ENCODE data around the gene MYO16. TPM values are rescaled to one million over a fixed set of nuclear protein-coding genes. Genes with fewer than 3 reads are reported as not detected.

Gene MYO16
- total RNA-seq, 2 experiments from 2014 or later, result not detected

DNA sequence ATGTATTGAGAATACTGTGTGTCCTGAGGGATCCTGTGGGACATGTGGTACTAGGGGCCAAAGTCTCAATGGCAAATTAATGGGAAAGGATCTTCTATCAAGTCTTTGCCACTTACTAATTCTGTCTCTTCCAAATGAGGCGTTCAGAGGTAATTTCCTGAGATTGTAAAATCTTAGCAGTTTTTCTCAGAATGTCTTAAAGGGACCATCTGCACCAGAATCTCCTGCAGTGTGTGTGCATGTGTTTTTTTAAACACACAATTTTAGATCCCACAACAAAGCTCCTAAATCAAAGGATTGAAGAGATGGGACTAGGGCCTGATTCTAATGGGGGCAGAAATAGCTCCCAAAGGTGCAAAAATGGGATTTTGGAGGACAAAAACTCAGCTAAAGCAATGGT, 78.2 kb downstream of the MYO16 start:
- no peaks in the 10 kb centered on the region for H3K36me3 Mint-ChIP-seq (ENCODE audit: low read depth)
- H3K27ac Mint-ChIP-seq, result no peak overlapping the region

DNA sequence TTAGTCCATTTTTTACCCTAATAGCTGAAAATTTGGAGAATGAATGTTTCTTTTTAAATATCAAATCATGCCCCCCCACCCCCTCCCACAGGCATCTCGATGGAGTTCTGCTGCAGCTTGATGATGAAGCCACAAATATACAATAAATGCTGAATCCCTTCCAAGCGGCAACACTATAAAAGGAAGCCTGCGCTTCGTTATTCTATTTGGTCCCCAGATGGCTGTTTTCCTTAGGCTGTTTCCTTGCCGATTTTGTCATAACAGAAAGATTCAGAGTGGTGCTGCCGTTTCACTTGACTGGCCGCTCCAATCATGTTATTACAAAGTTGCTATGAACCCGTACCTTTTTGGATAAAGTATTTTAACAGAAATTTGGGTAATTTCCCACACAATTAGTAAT, 79.5 kb downstream of the MYO16 start:
- Mint-ChIP-seq H3K27ac (no peak overlapping the region), H3K4me1 (ENCODE audit: low read depth) (no peaks in the 10 kb centered on the region), H3K36me3 (ENCODE audit: low read depth) (no peaks in the 10 kb centered on the region), H3K27me3 (ENCODE audit: low read depth) (no peaks in the 10 kb centered on the region), H3K9me3 (no peaks in the 10 kb centered on the region), H3K4me3 (no peak overlapping the region)
- DNase-seq, result no peak
- CTCF ChIA-PET, result no interaction called here
- intact Hi-C loops (cut with micrococcal nuclease), result no loop called here

More for the DNA sequence above, 78.2 kb downstream of the MYO16 start:
- Mint-ChIP-seq H3K9me3 (peaks cover 2% of the 10 kb centered on the region), H3K27me3 (ENCODE audit: low read depth) (no peaks in the 10 kb centered on the region), H3K4me1 (ENCODE audit: low read depth) (no peaks in the 10 kb centered on the region), H3K4me3 (no peak overlapping the region)
- CTCF ChIA-PET, result interaction anchor here (0.7 kb wide), 1 partner anchor 164 kb away, joined by 4 read pairs; no protein-coding TSS in a partner anchor
- intact Hi-C loops (cut with micrococcal nuclease), result no loop called here
- no peak for DNase-seq

DNA sequence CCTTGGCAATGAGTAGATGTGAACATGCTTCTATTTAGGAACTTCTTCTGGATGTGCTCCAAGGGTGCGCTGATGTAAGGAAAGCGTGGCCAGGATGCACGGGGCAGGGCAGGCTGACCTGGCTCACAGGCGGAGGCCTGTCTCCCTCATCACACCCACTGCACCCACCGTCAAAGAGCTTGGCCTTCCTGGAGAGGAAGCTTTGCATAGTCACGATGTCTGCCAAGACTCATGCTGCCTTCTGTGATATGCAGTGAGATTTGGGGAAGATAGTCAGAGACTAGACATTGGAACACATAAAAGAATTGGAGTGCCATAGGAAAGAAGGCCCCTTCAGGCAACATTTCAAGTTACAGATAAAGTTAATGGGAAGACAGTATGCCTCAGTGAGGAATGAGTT, 82.0 kb downstream of the MYO16 start:
- H3K9me3 Mint-ChIP-seq, result no peaks in the 10 kb centered on the region
- H3K27me3 Mint-ChIP-seq (ENCODE audit: low read depth), result peaks cover 3% of the 10 kb centered on the region
- DNase-seq, result no peak
- no peaks in the 10 kb centered on the region for H3K4me1 Mint-ChIP-seq (ENCODE audit: low read depth)
- no peak overlapping the region for H3K27ac Mint-ChIP-seq
- H3K4me3 Mint-ChIP-seq, result no peak overlapping the region
- no peaks in the 10 kb centered on the region for H3K36me3 Mint-ChIP-seq (ENCODE audit: low read depth)
- intact Hi-C loops (cut with micrococcal nuclease), result no loop called here
- CTCF ChIA-PET, result no interaction called here

DNA sequence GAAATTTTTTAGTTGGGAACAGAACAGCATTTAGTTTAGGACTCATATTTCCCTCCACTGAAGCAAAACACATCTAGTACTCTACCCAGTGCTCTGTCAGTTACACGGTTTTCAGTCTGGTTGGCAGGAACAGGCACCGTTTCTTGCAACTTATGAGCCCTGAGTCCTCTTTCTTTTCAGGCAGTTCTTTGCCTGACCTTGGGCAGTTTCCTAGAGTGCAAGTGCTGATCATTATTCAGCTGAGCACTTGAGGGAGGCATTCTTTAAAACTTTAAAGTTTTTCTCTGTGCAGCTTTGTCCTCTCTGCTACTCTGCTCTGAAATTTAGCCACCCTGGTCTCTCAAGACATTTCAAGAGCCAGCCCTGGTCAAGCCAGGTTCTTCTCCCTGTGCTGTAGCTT, 96.1 kb downstream of the MYO16 start:
- no peak overlapping the region for H3K27ac Mint-ChIP-seq
- H3K27me3 Mint-ChIP-seq (ENCODE audit: low read depth), result peaks cover 3% of the 10 kb centered on the region
- CTCF ChIA-PET, result interaction anchor here (0.6 kb wide), 1 partner anchor 395 kb away, joined by 7 read pairs; no protein-coding TSS in a partner anchor
- H3K4me1 Mint-ChIP-seq (ENCODE audit: low read depth), result no peaks in the 10 kb centered on the region
- H3K4me3 Mint-ChIP-seq, result no peak overlapping the region
- intact Hi-C loops (cut with micrococcal nuclease), result no loop called here
- DNase-seq, result no peak
- H3K36me3 Mint-ChIP-seq (ENCODE audit: low read depth), result no peaks in the 10 kb centered on the region
- H3K9me3 Mint-ChIP-seq, result no peaks in the 10 kb centered on the region

DNA sequence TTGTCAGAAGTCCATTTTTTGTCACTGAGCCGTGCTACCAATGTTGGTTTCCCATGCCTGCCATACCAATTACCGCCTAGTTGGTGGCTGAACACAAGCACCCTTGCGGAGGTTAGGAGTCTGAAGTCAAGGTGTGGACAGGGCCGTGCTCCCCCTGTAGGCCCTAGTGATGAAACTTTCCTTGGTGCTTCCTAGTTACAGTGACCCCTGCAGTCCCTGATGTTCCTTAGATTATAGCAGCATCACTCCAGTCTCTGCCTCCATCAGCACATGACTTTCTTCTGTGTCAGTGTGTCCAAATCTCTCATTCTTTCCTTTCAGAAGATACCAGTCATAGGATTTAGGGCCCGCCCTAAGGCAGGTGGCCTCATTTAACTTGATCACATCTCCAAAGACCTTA, 99.0 kb downstream of the MYO16 start:
- H3K4me1 Mint-ChIP-seq (ENCODE audit: low read depth), result no peaks in the 10 kb centered on the region
- no peaks in the 10 kb centered on the region for H3K9me3 Mint-ChIP-seq
- H3K36me3 Mint-ChIP-seq (ENCODE audit: low read depth), result no peaks in the 10 kb centered on the region
- H3K4me3 Mint-ChIP-seq, result no peak overlapping the region
- intact Hi-C loops (cut with micrococcal nuclease), result no loop called here
- no peak overlapping the region for H3K27ac Mint-ChIP-seq
- peaks cover 4% of the 10 kb centered on the region for H3K27me3 Mint-ChIP-seq (ENCODE audit: low read depth)
- CTCF ChIA-PET, result interaction anchor here (0.7 kb wide), 1 partner anchor 142 kb away, joined by 3 read pairs; no protein-coding TSS in a partner anchor
- no peak for DNase-seq

DNA sequence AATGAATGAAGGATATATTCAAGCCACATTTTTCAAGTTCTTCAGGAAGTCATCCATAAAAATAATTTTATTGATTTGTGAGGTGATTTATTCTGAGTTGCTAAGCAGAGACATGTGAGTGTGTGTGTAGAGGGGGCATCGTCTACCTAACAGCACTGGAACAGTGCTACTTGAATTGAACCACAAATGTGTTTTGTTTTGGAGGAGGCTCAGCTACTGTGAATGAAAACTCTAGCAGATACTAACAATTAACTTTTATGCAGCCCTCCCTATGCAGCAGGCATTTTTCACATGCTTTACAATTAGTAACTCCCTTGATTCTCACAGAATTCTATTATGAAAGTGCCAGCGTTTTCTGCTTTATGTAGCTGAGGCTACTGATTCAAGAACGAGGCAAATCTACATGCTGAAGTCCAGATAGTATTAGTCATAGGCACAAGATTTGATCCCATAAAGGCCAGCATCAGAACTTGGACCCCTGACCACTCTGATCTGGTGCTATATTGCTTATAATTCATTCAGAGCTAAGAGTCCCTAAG, 103.7 kb downstream of the MYO16 start:
- Mint-ChIP-seq H3K36me3 (ENCODE audit: low read depth) (no peaks in the 10 kb centered on the region), H3K27me3 (ENCODE audit: low read depth) (peaks cover 2% of the 10 kb centered on the region), H3K4me3 (no peak overlapping the region), H3K27ac (no peak overlapping the region), H3K4me1 (ENCODE audit: low read depth) (no peaks in the 10 kb centered on the region), H3K9me3 (no peaks in the 10 kb centered on the region)
- no peak for DNase-seq
- CTCF ChIA-PET, result interaction anchor here (0.6 kb wide), 1 partner anchor 453 kb away, joined by 3 read pairs; no protein-coding TSS in a partner anchor
- intact Hi-C loops (cut with micrococcal nuclease), result no loop called here

DNA sequence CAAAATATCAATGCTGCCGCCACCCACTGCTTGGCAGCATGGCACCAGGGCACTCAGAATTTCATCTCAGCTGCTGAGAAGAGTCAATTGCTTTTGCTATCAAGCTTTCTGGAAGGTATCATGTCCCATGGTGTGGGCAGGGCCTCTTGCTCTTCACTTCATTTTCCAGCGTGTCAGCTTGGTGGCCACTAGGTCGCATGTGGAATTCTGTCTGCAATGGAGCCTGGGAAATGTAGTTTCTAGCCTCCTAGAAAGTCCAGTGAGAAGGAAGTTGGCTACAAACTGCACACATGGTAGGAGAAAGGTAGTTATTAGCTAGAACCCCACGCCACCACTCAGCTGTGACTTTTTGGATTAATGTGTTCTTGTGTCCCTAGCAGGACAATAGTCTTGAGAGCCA, 105.3 kb downstream of the MYO16 start:
- no peak for DNase-seq
- H3K27me3 Mint-ChIP-seq (ENCODE audit: low read depth), result peaks cover 2% of the 10 kb centered on the region
- H3K9me3 Mint-ChIP-seq, result peaks cover 1% of the 10 kb centered on the region
- H3K4me3 Mint-ChIP-seq, result no peak overlapping the region
- no peaks in the 10 kb centered on the region for H3K36me3 Mint-ChIP-seq (ENCODE audit: low read depth)
- H3K4me1 Mint-ChIP-seq (ENCODE audit: low read depth), result no peaks in the 10 kb centered on the region
- intact Hi-C loops (cut with micrococcal nuclease), result no loop called here
- CTCF ChIA-PET, result no interaction called here
- no peak overlapping the region for H3K27ac Mint-ChIP-seq

DNA sequence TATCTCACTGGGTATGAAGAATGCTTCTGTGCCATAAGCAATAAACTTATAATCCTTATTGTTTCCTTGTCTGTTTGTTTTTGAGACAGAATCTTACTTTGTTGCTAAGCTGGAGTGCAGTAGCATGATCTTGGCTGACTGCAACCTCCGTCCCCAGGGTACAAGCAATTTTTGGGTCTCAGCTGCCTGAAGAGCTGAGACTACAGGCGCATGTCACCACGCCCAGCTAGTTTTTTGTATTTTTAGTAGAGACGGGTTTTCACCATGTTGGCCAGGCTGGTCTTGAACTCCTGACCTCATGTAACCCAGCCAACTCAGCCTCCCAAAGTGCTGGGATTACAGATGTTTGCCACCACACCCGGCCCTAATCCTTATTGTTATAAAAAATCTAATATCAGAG, 112.5 kb downstream of the MYO16 start:
- CTCF ChIA-PET, result no interaction called here
- Mint-ChIP-seq H3K27ac (no peak overlapping the region), H3K4me1 (ENCODE audit: low read depth) (no peaks in the 10 kb centered on the region)

DNA sequence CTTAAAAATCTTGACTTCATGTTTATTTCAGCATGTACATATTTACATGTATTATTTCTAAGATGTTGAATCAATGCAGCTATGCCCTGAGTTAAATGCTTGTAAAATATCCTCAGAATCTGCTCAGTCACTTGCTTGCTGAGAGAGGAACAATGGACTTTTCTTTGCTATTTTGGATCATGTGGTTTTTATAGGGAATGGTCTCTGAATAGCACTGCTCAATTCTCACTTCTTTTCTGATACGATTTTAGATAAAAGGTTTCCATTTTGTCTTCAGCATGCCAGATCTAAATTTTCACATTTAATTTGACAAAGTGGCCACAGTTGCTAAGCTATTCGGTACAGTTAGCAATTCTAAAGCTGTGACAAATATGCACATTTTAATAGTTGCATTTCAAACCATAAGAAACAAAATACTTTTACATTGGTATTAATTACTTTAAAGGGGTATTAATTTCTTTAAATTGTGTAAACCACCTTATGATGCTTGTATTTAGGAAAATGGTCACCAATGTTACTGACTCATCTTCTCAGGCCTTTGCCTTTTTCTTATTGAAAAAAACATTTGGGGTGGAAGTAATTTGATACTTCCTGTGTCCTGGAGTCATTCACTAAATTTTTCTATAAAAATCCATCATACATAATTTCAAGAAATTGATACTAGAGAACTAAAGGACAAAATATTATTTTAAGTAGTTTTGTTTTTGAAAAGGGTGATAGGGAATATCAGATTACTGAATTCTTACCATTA, 113.5 kb downstream of the MYO16 start:
- Mint-ChIP-seq H3K9me3 (peaks cover 6% of the 10 kb centered on the region), H3K36me3 (ENCODE audit: low read depth) (no peaks in the 10 kb centered on the region), H3K27me3 (ENCODE audit: low read depth) (peaks cover 15% of the 10 kb centered on the region), H3K27ac (no peak overlapping the region), H3K4me3 (no peak overlapping the region), H3K4me1 (ENCODE audit: low read depth) (no peaks in the 10 kb centered on the region)
- no peak for DNase-seq
- CTCF ChIA-PET, result interaction anchor here (0.6 kb wide), 1 partner anchor 152 kb away, joined by 4 read pairs; no protein-coding TSS in a partner anchor
- intact Hi-C loops (cut with micrococcal nuclease), result no loop called here

More for the DNA sequence above, 112.5 kb downstream of the MYO16 start:
- Mint-ChIP-seq H3K36me3 (ENCODE audit: low read depth) (no peaks in the 10 kb centered on the region), H3K27me3 (ENCODE audit: low read depth) (peaks cover 15% of the 10 kb centered on the region), H3K4me3 (no peak overlapping the region), H3K9me3 (peaks cover 6% of the 10 kb centered on the region)
- intact Hi-C loops (cut with micrococcal nuclease), result no loop called here
- DNase-seq, result no peak

DNA sequence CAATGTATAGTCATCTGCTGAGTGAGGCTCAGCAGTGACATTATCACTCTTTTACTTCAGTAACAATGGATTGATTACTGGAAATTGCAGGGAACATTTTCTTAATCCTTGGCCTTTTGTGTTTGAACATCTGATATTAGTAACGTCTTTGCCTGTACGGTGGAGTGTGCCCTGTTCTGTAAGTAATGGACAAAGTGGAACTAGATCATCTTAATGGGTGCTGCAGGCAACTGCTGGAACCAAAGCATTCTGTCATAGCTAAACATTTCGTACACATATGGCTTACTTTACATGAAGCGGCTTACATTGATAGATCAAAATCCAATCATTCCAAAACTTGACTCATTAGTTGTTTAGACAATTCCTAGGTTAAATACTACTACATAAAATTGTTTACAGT, 114.1 kb downstream of the MYO16 start:
- DNase-seq, result no peak
- no peaks in the 10 kb centered on the region for H3K4me1 Mint-ChIP-seq (ENCODE audit: low read depth)
- intact Hi-C loops (cut with micrococcal nuclease), result no loop called here
- CTCF ChIA-PET, result interaction anchor here (0.6 kb wide), 1 partner anchor 152 kb away, joined by 4 read pairs; no protein-coding TSS in a partner anchor
- H3K27me3 Mint-ChIP-seq (ENCODE audit: low read depth), result peaks cover 15% of the 10 kb centered on the region
- H3K4me3 Mint-ChIP-seq, result no peak overlapping the region
- no peak overlapping the region for H3K27ac Mint-ChIP-seq
- H3K36me3 Mint-ChIP-seq (ENCODE audit: low read depth), result no peaks in the 10 kb centered on the region
- H3K9me3 Mint-ChIP-seq, result peaks cover 6% of the 10 kb centered on the region

DNA sequence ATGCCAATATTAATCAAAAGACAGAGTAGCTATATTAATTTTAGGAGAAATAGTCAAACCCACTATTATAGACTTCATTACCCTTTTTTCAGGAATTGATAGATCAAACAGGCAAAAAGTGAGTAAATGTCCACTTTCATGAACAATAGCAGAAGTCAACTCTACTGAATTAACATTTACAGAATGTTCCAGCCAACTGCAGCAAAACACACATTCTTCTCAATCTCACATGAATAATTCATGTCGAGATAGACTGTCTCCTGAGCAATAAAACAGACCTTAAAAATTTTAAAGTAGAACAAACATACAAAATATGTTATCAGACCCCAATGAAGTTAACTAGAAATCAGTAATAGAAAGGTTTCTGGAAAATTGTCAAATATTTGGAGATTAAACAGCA, 118.4 kb downstream of the MYO16 start:
- intact Hi-C loops (cut with micrococcal nuclease), result no loop called here
- CTCF ChIA-PET, result no interaction called here
- Mint-ChIP-seq H3K9me3 (peaks cover 1% of the 10 kb centered on the region), H3K27me3 (ENCODE audit: low read depth) (peaks cover 10% of the 10 kb centered on the region), H3K4me3 (no peak overlapping the region), H3K36me3 (ENCODE audit: low read depth) (no peaks in the 10 kb centered on the region), H3K4me1 (ENCODE audit: low read depth) (no peaks in the 10 kb centered on the region), H3K27ac (no peak overlapping the region)
- DNase-seq, result no peak

DNA sequence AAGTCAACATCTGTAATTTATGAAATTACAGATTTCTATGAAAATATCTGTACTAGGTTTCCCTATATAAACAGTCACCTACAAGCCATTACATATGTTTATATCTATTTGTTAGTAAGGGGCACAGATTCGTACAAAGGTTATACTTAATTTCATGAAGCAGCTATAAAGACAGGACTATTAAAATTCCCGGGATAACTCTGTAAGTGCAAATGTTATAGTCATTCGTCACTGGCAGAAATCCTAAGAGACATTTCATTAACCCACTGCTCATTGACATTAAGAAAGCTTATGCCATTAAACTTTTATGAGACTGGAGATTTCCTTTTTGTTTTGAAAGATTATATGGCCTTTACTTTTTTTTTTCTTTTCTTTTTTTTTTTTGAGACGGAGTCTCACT, 122.9 kb downstream of the MYO16 start:
- no peaks in the 10 kb centered on the region for H3K36me3 Mint-ChIP-seq (ENCODE audit: low read depth)
- DNase-seq, result no peak
- H3K27me3 Mint-ChIP-seq (ENCODE audit: low read depth), result no peaks in the 10 kb centered on the region
- H3K4me1 Mint-ChIP-seq (ENCODE audit: low read depth), result no peaks in the 10 kb centered on the region
- no peak overlapping the region for H3K4me3 Mint-ChIP-seq
- CTCF ChIA-PET, result no interaction called here
- H3K9me3 Mint-ChIP-seq, result no peaks in the 10 kb centered on the region
- H3K27ac Mint-ChIP-seq, result no peak overlapping the region
- intact Hi-C loops (cut with micrococcal nuclease), result no loop called here

DNA sequence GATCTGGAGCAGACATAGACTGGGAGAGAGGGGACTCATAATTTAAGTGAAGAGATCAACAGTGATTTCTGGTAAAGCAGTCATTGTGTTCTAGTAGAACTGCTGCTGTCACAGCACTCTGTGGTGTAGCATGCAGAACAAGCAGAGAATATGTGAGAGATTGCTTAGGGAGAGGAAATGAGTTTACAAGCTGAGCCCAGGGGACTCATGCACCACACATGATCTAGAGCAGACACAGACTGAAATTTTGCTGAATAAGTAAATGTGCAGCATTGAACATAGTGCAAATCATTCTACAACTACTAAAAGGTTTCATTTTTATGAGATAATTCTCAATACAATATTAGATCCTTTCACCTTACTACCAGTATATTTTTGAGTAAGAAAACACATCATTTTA, 125.7 kb downstream of the MYO16 start:
- CTCF ChIA-PET, result no interaction called here
- no peak overlapping the region for H3K27ac Mint-ChIP-seq
- no peaks in the 10 kb centered on the region for H3K36me3 Mint-ChIP-seq (ENCODE audit: low read depth)
- DNase-seq, result no peak
- intact Hi-C loops (cut with micrococcal nuclease), result no loop called here
- H3K9me3 Mint-ChIP-seq, result no peaks in the 10 kb centered on the region
- no peaks in the 10 kb centered on the region for H3K4me1 Mint-ChIP-seq (ENCODE audit: low read depth)
- H3K4me3 Mint-ChIP-seq, result no peak overlapping the region
- no peaks in the 10 kb centered on the region for H3K27me3 Mint-ChIP-seq (ENCODE audit: low read depth)
